Hepatocyte (in vitro differentiated cells): Measurements from ENCODE around the gene UBE2N.

Source experiments
- EZH2 ChIP-seq: fragments of 200-600 bp; sonication (generic); IDR thresholded peaks from 2 replicates; pipeline ENCODE4 v1.6.1; 2016; ENCODE audit warnings: antibody characterized with exemption, mild to moderate bottlenecking, borderline replicate concordance
- TF ChIP-seq, protein P1 (sequence below): fragments of 200-600 bp; sonication (generic); IDR thresholded peaks from 2 replicates; pipeline ENCODE4 v1.5.1; 2016; ENCODE audit warnings: antibody characterized with exemption, mild to moderate bottlenecking; ENCODE audit not compliant: poor library complexity

DNA sequence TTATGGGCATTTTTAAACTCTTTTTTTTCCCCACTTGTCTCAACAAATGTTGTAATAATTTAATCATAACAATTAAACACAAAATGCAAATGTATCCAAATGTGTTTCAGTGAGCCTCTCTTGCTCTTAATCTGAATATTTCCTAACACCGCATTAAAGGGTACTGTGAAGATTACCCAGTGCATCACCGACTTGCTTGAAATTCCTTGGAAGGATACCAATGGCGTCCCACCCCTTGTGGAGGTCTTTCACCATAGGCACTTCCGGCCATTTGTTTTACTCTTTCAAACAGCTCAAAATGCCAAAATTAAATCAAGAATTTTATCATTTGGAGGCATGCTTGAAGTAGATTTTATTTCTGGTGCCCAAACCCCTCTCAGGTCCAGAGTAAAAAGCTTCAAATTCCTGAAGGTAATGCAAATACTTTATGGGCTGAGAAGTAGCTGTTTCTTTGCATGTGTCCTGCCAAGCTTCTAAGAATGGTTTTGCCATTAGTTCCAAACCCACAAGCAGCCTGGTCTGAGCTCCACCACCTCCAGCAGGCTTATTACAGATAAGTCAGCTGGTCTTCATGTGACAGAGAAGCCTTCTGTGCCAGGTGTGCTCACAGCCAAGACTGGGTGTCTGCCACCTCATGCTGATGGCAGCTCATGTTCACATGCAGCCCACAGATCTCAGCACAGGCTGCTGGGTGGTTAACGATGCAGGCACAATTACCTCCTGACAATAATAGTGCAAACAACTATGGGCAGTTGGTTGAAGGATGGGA, 80.4 kb downstream of the UBE2N start:
- TF ChIP-seq, protein P1, sequence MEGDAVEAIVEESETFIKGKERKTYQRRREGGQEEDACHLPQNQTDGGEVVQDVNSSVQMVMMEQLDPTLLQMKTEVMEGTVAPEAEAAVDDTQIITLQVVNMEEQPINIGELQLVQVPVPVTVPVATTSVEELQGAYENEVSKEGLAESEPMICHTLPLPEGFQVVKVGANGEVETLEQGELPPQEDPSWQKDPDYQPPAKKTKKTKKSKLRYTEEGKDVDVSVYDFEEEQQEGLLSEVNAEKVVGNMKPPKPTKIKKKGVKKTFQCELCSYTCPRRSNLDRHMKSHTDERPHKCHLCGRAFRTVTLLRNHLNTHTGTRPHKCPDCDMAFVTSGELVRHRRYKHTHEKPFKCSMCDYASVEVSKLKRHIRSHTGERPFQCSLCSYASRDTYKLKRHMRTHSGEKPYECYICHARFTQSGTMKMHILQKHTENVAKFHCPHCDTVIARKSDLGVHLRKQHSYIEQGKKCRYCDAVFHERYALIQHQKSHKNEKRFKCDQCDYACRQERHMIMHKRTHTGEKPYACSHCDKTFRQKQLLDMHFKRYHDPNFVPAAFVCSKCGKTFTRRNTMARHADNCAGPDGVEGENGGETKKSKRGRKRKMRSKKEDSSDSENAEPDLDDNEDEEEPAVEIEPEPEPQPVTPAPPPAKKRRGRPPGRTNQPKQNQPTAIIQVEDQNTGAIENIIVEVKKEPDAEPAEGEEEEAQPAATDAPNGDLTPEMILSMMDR = no peak
- TF ChIP-seq EZH2 = no peak
